Effector memory CD8-positive, alpha-beta T cell (primary cell): ENCODE measurements around the gene KIAA0232.
A peak's percentile ranks its signal among the peaks of the same experiment; 100 is the strongest.

Experiments used
- ATAC-seq: fragments of 150-1000 bp; cut with Tn5 transposase; replicated peaks from 2 replicates; pipeline ENCODE4 v1.10.0; 2021; ENCODE audit warnings: mild to moderate bottlenecking, moderate library complexity
- DNase-seq, 3 experiments: peaks; one replicate each; pipeline ENCODE4 v3.0.0; 2021
- H3K27ac Mint-ChIP-seq, 2 donors: one replicate each; pipeline ENCODE4 v1.8.0; 2022; ENCODE audit warnings: mild to moderate bottlenecking in 2 of 2, mixed read lengths in 2 of 2, moderate library complexity in 2 of 2
- H3K27me3 Mint-ChIP-seq, 2 donors: one replicate each; pipeline ENCODE4 v1.8.0; 2022; ENCODE audit warnings: mixed read lengths in 2 of 2
- H3K36me3 Mint-ChIP-seq: one replicate; pipeline ENCODE4 v1.8.0; 2022; ENCODE audit warnings: mild to moderate bottlenecking, moderate library complexity, mixed read lengths; ENCODE audit not compliant: insufficient read depth
- H3K4me1 Mint-ChIP-seq, 2 donors: one replicate each; pipeline ENCODE4 v1.8.0; 2022; ENCODE audit warnings: low read depth in 2 of 2, mixed read lengths in 2 of 2
- H3K4me3 Mint-ChIP-seq, 2 donors: one replicate each; pipeline ENCODE4 v1.8.0; 2022; ENCODE audit warnings: mild to moderate bottlenecking in 2 of 2, mixed read lengths in 2 of 2, moderate library complexity in 2 of 2
- H3K9me3 Mint-ChIP-seq, 2 donors: one replicate each; pipeline ENCODE4 v1.8.0; 2022; ENCODE audit warnings: mixed read lengths in 2 of 2

The KIAA0232 gene

DNA sequence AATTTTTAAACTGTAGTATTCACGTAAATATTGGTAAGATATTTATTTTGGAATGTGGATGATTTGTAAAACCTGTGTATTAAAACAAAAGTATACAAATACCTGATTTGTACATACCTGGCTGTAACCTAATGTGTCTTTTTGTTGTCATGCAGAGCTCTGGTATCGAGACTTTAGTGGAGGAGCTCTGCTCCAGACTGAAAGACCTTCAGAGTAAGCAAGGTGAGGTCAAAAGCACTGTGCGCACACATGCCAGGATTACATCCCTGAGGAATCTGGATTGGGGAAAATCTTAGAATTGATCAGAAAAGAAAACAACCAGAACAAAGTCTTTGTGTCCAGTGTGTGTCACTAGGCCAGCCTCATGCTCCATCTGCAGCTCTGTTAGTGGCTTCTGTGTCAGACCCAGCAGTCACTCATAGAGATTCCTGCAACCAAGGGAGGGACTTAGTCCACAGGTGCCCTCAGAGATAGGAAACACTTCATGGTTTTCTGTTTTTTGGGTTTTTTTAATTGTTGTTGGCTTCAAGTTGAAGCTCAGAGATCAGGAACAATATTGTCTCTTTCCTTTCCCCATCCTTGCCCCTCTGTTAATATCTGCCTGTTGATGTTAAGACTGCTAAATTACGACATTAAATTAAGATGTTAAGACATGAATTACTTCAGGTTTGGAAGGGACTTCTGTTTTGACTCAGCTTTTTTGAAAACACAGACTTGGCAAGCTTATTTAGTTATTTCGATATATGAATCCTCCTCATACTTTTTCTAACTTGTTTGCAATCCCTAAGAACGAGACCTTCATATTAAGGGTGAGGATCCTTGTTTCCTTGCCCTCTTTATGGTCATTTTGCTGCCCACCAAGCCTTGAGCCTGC is 74.7 kb downstream of the KIAA0232 start:
- H3K4me3 Mint-ChIP-seq = no peak overlapping the region
- H3K27ac Mint-ChIP-seq = peak overlapping the region in 1 of 2 donors; percentile 88
- DNase-seq (no peak), ATAC-seq (no peak)
- H3K27me3 Mint-ChIP-seq = no peaks in the 10 kb centered on the region
- no peaks in the 10 kb centered on the region for H3K9me3 Mint-ChIP-seq
- peaks cover 17 to 23% of the 10 kb centered on the region in 2 donors for H3K4me1 Mint-ChIP-seq
- H3K36me3 Mint-ChIP-seq = peaks cover 27% of the 10 kb centered on the region

DNA sequence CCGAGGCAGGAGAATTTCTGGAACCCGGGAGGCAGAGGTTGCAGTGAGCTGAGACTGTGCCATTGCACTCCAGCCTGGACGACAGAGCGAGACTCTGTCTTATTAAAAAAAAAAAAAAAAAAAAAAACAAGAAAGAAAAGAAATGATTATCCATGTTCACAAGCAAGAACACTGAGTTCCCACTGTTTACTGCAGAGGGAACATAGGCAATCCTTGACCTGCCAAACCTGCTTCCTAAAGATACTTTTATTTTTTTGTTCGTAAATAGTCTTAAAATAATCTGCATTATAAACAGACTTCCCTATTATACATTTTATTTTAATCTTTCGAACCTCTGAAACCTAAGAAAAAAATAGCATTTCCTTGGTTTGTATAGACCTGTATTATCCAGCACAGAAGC is 76.5 kb downstream of the KIAA0232 start:
- peaks cover 36% of the 10 kb centered on the region for H3K36me3 Mint-ChIP-seq

GRCh38 chr4:6859543-6859942 is 77.0 kb downstream of the KIAA0232 start:
- Mint-ChIP-seq H3K27ac (no peak overlapping the region), H3K36me3 (peaks cover 42% of the 10 kb centered on the region), H3K27me3 (no peaks in the 10 kb centered on the region), H3K4me1 (peaks cover 11 to 12% of the 10 kb centered on the region in 2 donors), H3K4me3 (no peak overlapping the region), H3K9me3 (no peaks in the 10 kb centered on the region)
- no peak for DNase-seq
- ATAC-seq = no peak

More for the DNA sequence above, 76.5 kb downstream of the KIAA0232 start:
- H3K27me3 Mint-ChIP-seq = no peaks in the 10 kb centered on the region
- H3K4me3 Mint-ChIP-seq = no peak overlapping the region
- H3K27ac Mint-ChIP-seq = no peak overlapping the region
- H3K4me1 Mint-ChIP-seq = peaks cover 12 to 13% of the 10 kb centered on the region in 2 donors
- no peak for ATAC-seq
- DNase-seq = no peak
- H3K9me3 Mint-ChIP-seq = no peaks in the 10 kb centered on the region

GRCh38 chr4:6868386-6868785 is 85.9 kb downstream of the KIAA0232 start:
- ATAC-seq (no peak), DNase-seq (no peak)
- H3K4me3 Mint-ChIP-seq = no peak overlapping the region
- H3K4me1 Mint-ChIP-seq = peaks cover 0 to 4% of the 10 kb centered on the region in 2 donors
- H3K27ac Mint-ChIP-seq = peak overlapping the region in 1 of 2 donors; percentile 93
- H3K27me3 Mint-ChIP-seq = no peaks in the 10 kb centered on the region
- H3K36me3 Mint-ChIP-seq = peaks cover 35% of the 10 kb centered on the region
- H3K9me3 Mint-ChIP-seq = no peaks in the 10 kb centered on the region

DNA sequence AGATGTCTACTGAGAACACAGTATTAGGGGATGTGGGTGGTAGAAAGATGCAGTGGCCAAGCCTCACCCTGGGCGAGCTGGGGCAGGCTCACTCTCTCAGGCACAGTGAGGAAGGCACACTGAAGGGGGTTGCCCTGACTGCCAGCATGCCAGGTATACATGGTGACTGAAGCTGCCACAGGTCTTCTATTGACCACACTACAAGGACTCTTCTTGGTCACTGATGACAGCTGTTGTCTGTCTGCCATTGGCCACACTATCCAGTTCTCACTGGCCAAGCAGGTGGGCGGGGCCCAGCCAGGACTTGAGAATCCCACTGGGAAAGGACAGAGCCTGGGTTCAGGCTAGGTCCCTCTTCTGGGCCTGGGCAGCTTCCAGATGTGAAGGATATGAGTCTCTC is 87.4 kb downstream of the KIAA0232 start:
- H3K36me3 Mint-ChIP-seq = peaks cover 21% of the 10 kb centered on the region
- peaks cover 3 to 10% of the 10 kb centered on the region in 2 donors for H3K4me1 Mint-ChIP-seq
- no peaks in the 10 kb centered on the region for H3K9me3 Mint-ChIP-seq
- ATAC-seq = no peak
- DNase-seq = no peak
- H3K4me3 Mint-ChIP-seq = no peak overlapping the region
- no peaks in the 10 kb centered on the region for H3K27me3 Mint-ChIP-seq
- no peak overlapping the region for H3K27ac Mint-ChIP-seq

GRCh38 chr4:6873291-6873690 is 90.8 kb downstream of the KIAA0232 start:
- no peak overlapping the region for H3K27ac Mint-ChIP-seq
- ATAC-seq (no peak), DNase-seq (no peak)
- H3K4me3 Mint-ChIP-seq = no peak overlapping the region
- H3K9me3 Mint-ChIP-seq = no peaks in the 10 kb centered on the region
- peaks cover 3 to 6% of the 10 kb centered on the region in 2 donors for H3K4me1 Mint-ChIP-seq
- peaks cover 16% of the 10 kb centered on the region for H3K36me3 Mint-ChIP-seq
- no peaks in the 10 kb centered on the region for H3K27me3 Mint-ChIP-seq

DNA sequence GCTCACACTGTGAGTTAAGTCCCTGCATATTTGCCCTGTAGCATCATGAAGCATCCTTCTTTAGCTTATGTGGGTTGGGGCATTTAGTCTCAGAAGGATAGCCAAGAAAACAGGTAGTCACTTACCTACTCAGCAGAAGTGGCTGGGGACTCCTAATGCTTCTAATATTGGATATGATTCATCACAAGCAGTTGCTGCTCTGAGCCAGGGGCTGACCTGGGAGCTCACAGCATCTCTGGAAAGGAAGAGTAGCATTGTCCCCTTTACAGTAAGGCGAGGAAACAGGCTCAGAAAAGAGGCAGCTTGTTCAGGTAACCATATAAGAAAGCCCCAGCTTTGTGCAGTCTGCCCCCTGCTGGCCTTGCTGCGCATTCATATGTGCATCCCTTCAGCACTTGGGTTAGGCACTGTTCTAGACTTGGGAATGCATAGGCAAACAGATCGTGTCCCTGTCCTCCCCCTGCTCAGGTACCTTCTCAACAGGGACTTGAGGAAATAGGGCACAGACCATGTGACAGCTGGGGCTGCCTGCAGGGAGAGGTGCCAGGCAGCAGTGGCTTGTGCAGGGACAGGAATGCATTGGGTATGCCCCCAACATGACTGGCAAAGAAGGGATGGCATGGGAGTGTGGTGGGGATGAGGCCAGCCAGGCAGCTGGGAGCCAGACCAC is 91.4 kb downstream of the KIAA0232 start:
- DNase-seq = peak; percentile 75 to 77 (median 77)
- Mint-ChIP-seq H3K36me3 (peaks cover 13% of the 10 kb centered on the region), H3K27ac (peak overlapping the region in 1 of 2 donors; percentile 71), H3K27me3 (no peaks in the 10 kb centered on the region), H3K4me3 (no peak overlapping the region), H3K9me3 (no peaks in the 10 kb centered on the region), H3K4me1 (peaks cover 3 to 6% of the 10 kb centered on the region in 2 donors)
- peak; percentile 94 for ATAC-seq

DNA sequence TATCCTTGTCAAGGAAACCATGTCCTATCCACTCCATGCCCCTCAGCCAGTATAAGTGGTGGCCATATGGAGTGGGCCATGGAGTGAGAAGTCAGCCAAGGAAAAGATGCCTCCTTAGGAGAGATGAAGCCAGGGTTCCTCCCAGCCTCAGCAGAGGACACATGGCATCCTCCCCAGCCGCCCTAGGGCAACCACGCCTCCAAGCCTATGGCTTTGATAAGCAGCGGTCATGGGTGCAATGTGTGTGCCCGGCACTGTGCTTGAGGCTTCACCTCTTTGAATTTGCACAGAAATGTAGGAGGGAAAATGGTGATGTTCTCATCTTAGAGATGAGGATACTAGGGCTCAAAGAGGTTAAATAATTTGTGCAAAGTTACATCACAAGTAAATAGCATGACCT is 92.5 kb downstream of the KIAA0232 start:
- ATAC-seq (no peak), DNase-seq (no peak)
- Mint-ChIP-seq H3K27ac (no peak overlapping the region), H3K4me1 (peaks cover 3 to 6% of the 10 kb centered on the region in 2 donors), H3K9me3 (no peaks in the 10 kb centered on the region), H3K4me3 (no peak overlapping the region), H3K36me3 (peaks cover 10% of the 10 kb centered on the region), H3K27me3 (no peaks in the 10 kb centered on the region)

DNA sequence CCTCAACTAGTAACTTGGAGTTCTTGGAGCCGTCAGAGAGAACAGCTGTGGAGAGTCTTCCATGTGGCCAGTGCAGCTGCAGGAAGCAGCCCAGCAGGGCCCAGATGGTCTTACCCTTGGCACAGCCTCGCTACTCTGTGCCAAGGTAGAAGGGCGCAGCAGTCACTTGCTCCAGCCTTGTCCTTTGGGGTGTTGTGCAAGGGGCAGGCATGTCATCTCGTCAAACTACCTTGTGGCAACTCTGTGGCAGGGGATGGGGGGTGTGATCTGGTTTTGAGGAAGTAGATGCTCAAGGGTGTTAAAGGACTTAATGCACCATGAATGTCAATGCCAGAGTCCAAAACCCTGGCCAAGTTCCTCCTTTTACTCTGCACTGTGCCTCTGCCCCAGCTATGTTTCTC is 92.9 kb downstream of the KIAA0232 start:
- H3K9me3 Mint-ChIP-seq = no peaks in the 10 kb centered on the region
- H3K27ac Mint-ChIP-seq = peak overlapping the region in 1 of 2 donors; percentile 17
- no peaks in the 10 kb centered on the region for H3K27me3 Mint-ChIP-seq
- no peak overlapping the region for H3K4me3 Mint-ChIP-seq
- ATAC-seq = peak; percentile 43
- DNase-seq = no peak
- H3K4me1 Mint-ChIP-seq = peaks cover 3 to 6% of the 10 kb centered on the region in 2 donors
- peaks cover 14% of the 10 kb centered on the region for H3K36me3 Mint-ChIP-seq

GRCh38 chr4:6876440-6876839 is 93.9 kb downstream of the KIAA0232 start:
- Mint-ChIP-seq H3K27ac (no peak overlapping the region), H3K27me3 (no peaks in the 10 kb centered on the region), H3K36me3 (peaks cover 21% of the 10 kb centered on the region), H3K4me3 (no peak overlapping the region), H3K4me1 (peaks cover 3 to 6% of the 10 kb centered on the region in 2 donors), H3K9me3 (no peaks in the 10 kb centered on the region)
- no peak for ATAC-seq
- DNase-seq = no peak

DNA sequence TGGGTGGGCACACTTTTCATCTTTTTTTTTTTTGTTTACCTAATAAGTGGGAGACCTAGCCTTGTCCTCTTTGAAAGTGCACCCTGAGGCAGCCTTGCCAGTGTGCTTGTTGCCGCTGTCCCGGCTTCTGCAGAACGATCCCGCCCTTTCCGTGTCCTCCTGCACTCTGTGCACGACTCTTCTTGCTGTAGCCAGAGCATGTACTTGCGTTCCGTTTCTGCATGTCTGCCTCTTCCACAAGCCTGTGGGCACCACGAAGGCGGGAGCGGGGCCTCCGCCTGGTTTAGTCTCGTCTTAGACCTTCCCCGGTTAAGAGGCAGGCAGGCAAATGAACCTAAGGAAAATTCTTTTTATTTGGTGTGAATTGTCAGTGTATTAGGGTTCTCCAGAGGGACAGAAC is 94.5 kb downstream of the KIAA0232 start:
- DNase-seq = no peak
- no peak for ATAC-seq
- no peaks in the 10 kb centered on the region for H3K27me3 Mint-ChIP-seq
- peaks cover 23% of the 10 kb centered on the region for H3K36me3 Mint-ChIP-seq
- H3K9me3 Mint-ChIP-seq = no peaks in the 10 kb centered on the region
- H3K27ac Mint-ChIP-seq = peak overlapping the region in 1 of 2 donors; percentile 24
- no peak overlapping the region for H3K4me3 Mint-ChIP-seq
- H3K4me1 Mint-ChIP-seq = peaks cover 3 to 6% of the 10 kb centered on the region in 2 donors

DNA sequence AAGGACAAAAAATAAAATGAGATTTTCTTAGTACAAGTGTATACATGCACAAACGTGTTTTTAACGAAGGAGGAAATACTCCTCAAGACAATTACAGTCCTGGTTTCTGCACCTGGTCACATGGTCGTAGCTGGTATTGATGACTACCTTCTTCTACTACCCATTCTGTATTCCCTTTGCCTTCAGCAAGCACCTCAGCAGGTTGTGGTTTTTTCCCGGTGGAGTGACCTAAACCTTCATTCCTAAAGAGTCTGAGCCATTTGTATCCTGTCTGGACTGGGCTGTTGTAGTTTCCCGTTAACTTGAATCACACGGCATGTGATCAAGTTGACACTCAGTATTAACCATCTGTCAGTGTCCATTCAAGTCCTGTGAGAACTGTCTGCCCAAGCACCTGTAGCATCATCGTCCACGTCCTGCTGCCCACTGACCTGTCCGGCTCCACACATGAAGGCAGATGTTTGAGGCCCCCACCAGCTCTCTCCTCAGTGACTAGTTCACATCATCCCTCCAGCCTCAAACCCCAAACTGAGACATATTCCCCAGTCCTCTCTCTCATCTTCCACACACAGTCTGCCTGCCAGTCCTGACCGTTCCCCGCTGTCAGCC is 96.0 kb downstream of the KIAA0232 start:
- Mint-ChIP-seq H3K4me3 (no peak overlapping the region), H3K9me3 (no peaks in the 10 kb centered on the region), H3K27me3 (no peaks in the 10 kb centered on the region), H3K4me1 (peaks cover 3 to 6% of the 10 kb centered on the region in 2 donors), H3K27ac (no peak overlapping the region), H3K36me3 (peaks cover 34% of the 10 kb centered on the region)
- DNase-seq = no peak
- no peak for ATAC-seq

DNA sequence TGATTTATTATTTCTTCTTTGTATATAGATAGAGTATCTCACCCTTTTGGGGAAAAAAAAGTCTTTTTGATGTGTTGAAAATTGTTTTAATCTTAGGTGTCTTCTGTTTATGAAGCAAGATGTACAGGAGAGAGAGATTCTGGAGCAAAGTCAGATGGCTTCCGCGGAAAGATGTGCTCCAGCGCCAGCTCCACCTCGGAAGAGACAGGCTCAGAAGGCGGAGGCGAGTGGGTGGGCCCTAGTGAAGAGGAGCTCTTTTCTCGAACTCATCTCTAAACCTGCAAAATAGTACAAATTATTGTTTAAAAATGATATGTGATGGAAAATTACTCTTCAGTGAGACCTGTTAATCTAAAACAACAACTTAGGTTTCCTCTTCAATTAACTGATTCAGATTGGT is 98.2 kb downstream of the KIAA0232 start:
- H3K4me3 Mint-ChIP-seq = no peak overlapping the region
- ATAC-seq (no peak), DNase-seq (no peak)
- no peaks in the 10 kb centered on the region for H3K4me1 Mint-ChIP-seq
- peaks cover 38% of the 10 kb centered on the region for H3K36me3 Mint-ChIP-seq
- no peaks in the 10 kb centered on the region for H3K27me3 Mint-ChIP-seq
- H3K27ac Mint-ChIP-seq = peak overlapping the region; percentile 46
- H3K9me3 Mint-ChIP-seq = no peaks in the 10 kb centered on the region
